CD14-positive monocyte (primary cell): Measurements from ENCODE around the gene SLC26A1. TPM values are rescaled to one million over a fixed set of nuclear protein-coding genes. Genes with fewer than 3 reads are reported as not detected.
A peak's percentile ranks its signal among the peaks of the same experiment; 100 is the strongest.

ENCODE experiments used
- DNase-seq, 3 donors: peaks; one replicate each; pipeline ENCODE4 v3.0.0-alpha.2; 2011 to 2022
- H2AFZ ChIP-seq: 2 replicates; pipeline ENCODE4 v1.6.0; 2012; ENCODE audit warnings: mild to moderate bottlenecking, low read depth, low read length, inconsistent platforms; ENCODE audit not compliant: insufficient read depth, poor library complexity, severe bottlenecking
- H3K27ac ChIP-seq, 2 donors: 1 replicate in 1 of 2; 2 replicates in 1 of 2; pipeline ENCODE4 v1.5.1; 2012 to 2013; ENCODE audit warnings: low read length in 2 of 2, control low read depth in 1 of 2, inconsistent platforms in 1 of 2, low read depth in 1 of 2, mild to moderate bottlenecking in 1 of 2
- H3K27me3 ChIP-seq, 2 donors: one replicate each; pipeline versions ENCODE4 v1.6.0 to v1.6.1; 2011 to 2013; ENCODE audit warnings: low read length in 2 of 2; ENCODE audit not compliant: control insufficient read depth in 2 of 2, insufficient read depth in 2 of 2
- H3K36me3 ChIP-seq, 2 donors: replicated peaks in 1 of 2; 1 replicate in 1 of 2; 2 replicates in 1 of 2; pipeline versions ENCODE4 v1.5.1 to v1.6.1; 2012 to 2013; ENCODE audit warnings: low read length in 2 of 2, control low read depth in 1 of 2, inconsistent platforms in 1 of 2, mild to moderate bottlenecking in 1 of 2; ENCODE audit not compliant: insufficient read depth in 2 of 2, control insufficient read depth in 1 of 2
- H3K4me1 ChIP-seq, 2 donors: 1 replicate in 1 of 2; 2 replicates in 1 of 2; pipeline versions ENCODE4 v1.5.1 to v1.6.1; 2012 to 2013; ENCODE audit warnings: low read length in 2 of 2, control low read depth in 1 of 2, inconsistent platforms in 1 of 2, mild to moderate bottlenecking in 1 of 2, moderate library complexity in 1 of 2; ENCODE audit not compliant: insufficient read depth in 2 of 2, control insufficient read depth in 1 of 2
- H3K4me2 ChIP-seq: replicated peaks from 2 replicates; pipeline ENCODE3; 2012; ENCODE audit warnings: low read length, moderate library complexity, mild to moderate bottlenecking; ENCODE audit not compliant: poor library complexity, severe bottlenecking; ENCODE audit errors: extremely low read depth
- H3K4me3 ChIP-seq, 3 experiments: fragments of 200-600 bp in 1 of 3; sonication (generic) in 1 of 3; replicated peaks in 1 of 3; 1 replicate in 2 of 3; 2 replicates in 1 of 3; pipeline ENCODE4 v1.5.1; 2011 to 2013; ENCODE audit warnings: low read length in 3 of 3, mild to moderate bottlenecking in 3 of 3, control low read depth in 2 of 3, low read depth in 2 of 3, inconsistent platforms in 1 of 3, moderate library complexity in 1 of 3
- H3K79me2 ChIP-seq: 2 replicates; pipeline ENCODE4 v1.6.0; 2012; ENCODE audit warnings: mild to moderate bottlenecking, control low read depth, inconsistent platforms, low read length, moderate library complexity; ENCODE audit not compliant: insufficient read depth
- H3K9ac ChIP-seq: 2 replicates; pipeline ENCODE4 v1.6.0; 2017; ENCODE audit warnings: low read length, mild to moderate bottlenecking; ENCODE audit not compliant: insufficient read depth, poor library complexity, severe bottlenecking
- H3K9me3 ChIP-seq, 2 donors: replicated peaks in 1 of 2; 1 replicate in 1 of 2; 2 replicates in 1 of 2; pipeline versions ENCODE4 v1.5.1 to v1.6.1; 2012 to 2013; ENCODE audit warnings: low read length in 2 of 2, control low read depth in 1 of 2; ENCODE audit not compliant: control insufficient read depth in 1 of 2, insufficient read depth in 1 of 2
- H4K20me1 ChIP-seq: 2 replicates; pipeline ENCODE4 v1.6.0; 2012; ENCODE audit warnings: mild to moderate bottlenecking, low read length, control low read depth, moderate library complexity; ENCODE audit not compliant: insufficient read depth
- H3K27ac Mint-ChIP-seq, 7 donors: one replicate each; pipeline ENCODE4 v1.8.0; 2020; ENCODE audit warnings: mild to moderate bottlenecking in 7 of 7, mixed read lengths in 7 of 7, moderate library complexity in 6 of 7, inconsistent platforms in 2 of 7
- H3K27me3 Mint-ChIP-seq, 3 donors: one replicate each; pipeline ENCODE4 v1.8.0; 2021 to 2022; ENCODE audit warnings: low read depth in 3 of 3, mild to moderate bottlenecking in 3 of 3, mixed read lengths in 3 of 3, moderate library complexity in 3 of 3, inconsistent platforms in 1 of 3
- H3K36me3 Mint-ChIP-seq, 2 donors: one replicate each; pipeline ENCODE4 v1.8.0; 2020; ENCODE audit warnings: mixed read lengths in 2 of 2, inconsistent platforms in 1 of 2, mild to moderate bottlenecking in 1 of 2
- H3K4me1 Mint-ChIP-seq: one replicate; pipeline ENCODE4 v1.8.0; 2020; ENCODE audit warnings: mild to moderate bottlenecking, mixed read lengths
- H3K4me3 Mint-ChIP-seq, 2 donors: one replicate each; pipeline ENCODE4 v1.8.0; 2020; ENCODE audit warnings: mild to moderate bottlenecking in 2 of 2, mixed read lengths in 2 of 2, moderate library complexity in 1 of 2
- H3K9me3 Mint-ChIP-seq, 7 donors: one replicate each; pipeline ENCODE4 v1.8.0; 2020 to 2022; ENCODE audit warnings: mixed read lengths in 7 of 7, mild to moderate bottlenecking in 6 of 7, moderate library complexity in 6 of 7, inconsistent platforms in 2 of 7
- CTCF ChIP-seq: fragments of 200-600 bp; IDR thresholded peaks from one replicate; pipeline ENCODE4 v1.8.0; 2022; ENCODE audit warnings: antibody characterized with exemption, mild to moderate bottlenecking
- WGBS: methylation state at CpG from one replicate; pipeline ENCODE4 v1.1.5; 2013; ENCODE audit warnings: missing lambda C conversion rate; ENCODE audit not compliant: insufficient coverage; 5-methylcytosine and 5-hydroxymethylcytosine counted together
- intact Hi-C, 2 donors: fragments of 100-400 bp; cut with micrococcal nuclease; formaldehyde crosslinking; loops; one replicate each; pipeline versions ENCODE4 v1.15.0 to v1.15.1; 2023
- polyA plus RNA-seq, 3 donors: library from polyadenylated mRNA; depleted of rRNA in 1 of 3; unstranded in 2 of 3; stranded (reverse) in 1 of 3; fragments of 300-500 nt in 2 of 3; fragments of >200 nt in 1 of 3; fragmentation: Illumina TruSeq in 2 of 3; gene quantifications; 1 replicate in 2 of 3; 2 replicates in 1 of 3; pipeline ENCODE4 v1.2.3, GENCODE V29; 2012 to 2021

The SLC26A1 gene
- polyA plus RNA-seq, 3 donors, result 0.16 to 0.37 (median 0.18) TPM

- H3K4me1 ChIP-seq, result no peaks in the 10 kb centered on the region
- 97% methylated on average over 8 of the region's 8 CpGs for WGBS
- H3K27ac ChIP-seq, result no peak overlapping the region
- H3K9ac ChIP-seq, result no peak overlapping the region
- H3K36me3 Mint-ChIP-seq, result peaks cover 44 to 77% of the 10 kb centered on the region in 2 donors
- peaks cover 40 to 91% of the 10 kb centered on the region in 2 donors for H3K36me3 ChIP-seq
- intact Hi-C loops, result no loop called here
- H3K9me3 Mint-ChIP-seq, result peaks cover 0 to 4% (median 0%) of the 10 kb centered on the region in 7 donors
- no peak for TF ChIP-seq CTCF
- peaks cover 18% of the 10 kb centered on the region for H4K20me1 ChIP-seq
- no peaks in the 10 kb centered on the region for H3K27me3 Mint-ChIP-seq
- no peak overlapping the region for H3K4me2 ChIP-seq
- no peaks in the 10 kb centered on the region for H3K4me1 Mint-ChIP-seq
- H3K79me2 ChIP-seq, result no peaks in the 10 kb centered on the region
- H2AFZ ChIP-seq, result no peak overlapping the region
- no peak for DNase-seq
- no peaks in the 10 kb centered on the region for H3K27me3 ChIP-seq
- H3K9me3 ChIP-seq, result no peaks in the 10 kb centered on the region
- H3K4me3 ChIP-seq, result no peak overlapping the region
- H3K27ac Mint-ChIP-seq, result no peak overlapping the region
- H3K4me3 Mint-ChIP-seq, result no peak overlapping the region
These were observed 36.0 kb downstream of the SLC26A1 start for GRCh38 chr4:957231-957580.

GRCh38 chr4:956531-957230 lies 36.5 kb downstream of the SLC26A1 start:
- H3K36me3 Mint-ChIP-seq, result peaks cover 45 to 75% of the 10 kb centered on the region in 2 donors
- Histone ChIP-seq H2AFZ (no peak overlapping the region), H3K79me2 (no peaks in the 10 kb centered on the region), H3K27ac (no peak overlapping the region), H3K36me3 (peaks cover 39 to 91% of the 10 kb centered on the region in 2 donors), H3K9ac (no peak overlapping the region), H4K20me1 (peaks cover 18% of the 10 kb centered on the region), H3K4me3 (no peak overlapping the region), H3K4me1 (no peaks in the 10 kb centered on the region), H3K4me2 (no peak overlapping the region), H3K27me3 (no peaks in the 10 kb centered on the region), H3K9me3 (no peaks in the 10 kb centered on the region)
- no peaks in the 10 kb centered on the region for H3K4me1 Mint-ChIP-seq
- intact Hi-C loops, result no loop called here
- no peaks in the 10 kb centered on the region for H3K27me3 Mint-ChIP-seq
- 89% methylated on average over 7 of the region's 14 CpGs for WGBS
- peak overlapping the region in 1 of 7 donors; percentile 44 for H3K27ac Mint-ChIP-seq
- H3K4me3 Mint-ChIP-seq, result no peak overlapping the region
- no peak for TF ChIP-seq CTCF
- peaks cover 0 to 6% (median 0%) of the 10 kb centered on the region in 7 donors for H3K9me3 Mint-ChIP-seq
- DNase-seq, result no peak
